Activated CD8-positive, alpha-beta memory T cell treated with anti-CD3 and anti-CD28 coated beads for 24 hours (primary cell): ENCODE results near the gene PADI2.

Source experiments
- DNase-seq: peaks from one replicate; pipeline ENCODE4 v3.0.0-alpha.2; 2020

The PADI2 gene

DNA sequence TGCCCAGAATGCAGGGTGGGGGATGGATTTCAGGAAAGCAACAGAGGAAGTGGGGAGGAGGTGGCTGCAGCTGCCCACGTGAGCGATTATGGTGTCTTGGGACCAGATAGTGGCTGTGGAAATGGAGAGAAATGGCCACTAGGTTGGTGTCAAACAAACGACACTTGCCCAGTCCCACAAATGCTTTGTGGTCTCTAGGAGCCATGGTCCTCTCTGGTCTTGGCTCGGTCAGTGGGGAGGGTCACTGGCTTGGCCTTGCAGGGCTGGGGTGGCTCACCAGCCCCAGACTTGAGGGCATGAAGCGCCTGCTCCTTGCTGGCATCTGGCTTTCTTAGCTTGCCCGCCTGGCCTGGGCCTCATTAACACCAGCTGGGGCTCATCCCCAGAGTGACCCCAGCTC lies 7.2 kb downstream of the PADI2 start:
- DNase-seq: no peak

DNA sequence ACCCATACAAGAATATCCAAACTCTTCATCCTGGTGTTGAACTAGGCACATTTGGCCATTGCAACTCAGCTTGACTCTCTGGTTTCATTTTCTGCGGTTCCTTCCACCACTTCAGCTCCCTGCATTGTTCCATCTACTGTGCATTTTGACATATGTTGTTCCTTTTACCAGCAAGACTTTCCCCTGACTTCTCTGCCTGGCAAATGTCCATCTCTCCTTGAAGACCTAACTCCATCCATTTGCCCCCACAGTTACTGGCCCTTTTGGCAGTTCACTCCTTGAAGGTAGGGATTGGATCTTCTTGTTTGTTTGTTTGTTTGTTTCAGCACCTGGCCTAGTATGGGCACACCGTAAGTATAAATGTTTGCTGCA lies 8.7 kb downstream of the PADI2 start:
- DNase-seq: no peak

DNA sequence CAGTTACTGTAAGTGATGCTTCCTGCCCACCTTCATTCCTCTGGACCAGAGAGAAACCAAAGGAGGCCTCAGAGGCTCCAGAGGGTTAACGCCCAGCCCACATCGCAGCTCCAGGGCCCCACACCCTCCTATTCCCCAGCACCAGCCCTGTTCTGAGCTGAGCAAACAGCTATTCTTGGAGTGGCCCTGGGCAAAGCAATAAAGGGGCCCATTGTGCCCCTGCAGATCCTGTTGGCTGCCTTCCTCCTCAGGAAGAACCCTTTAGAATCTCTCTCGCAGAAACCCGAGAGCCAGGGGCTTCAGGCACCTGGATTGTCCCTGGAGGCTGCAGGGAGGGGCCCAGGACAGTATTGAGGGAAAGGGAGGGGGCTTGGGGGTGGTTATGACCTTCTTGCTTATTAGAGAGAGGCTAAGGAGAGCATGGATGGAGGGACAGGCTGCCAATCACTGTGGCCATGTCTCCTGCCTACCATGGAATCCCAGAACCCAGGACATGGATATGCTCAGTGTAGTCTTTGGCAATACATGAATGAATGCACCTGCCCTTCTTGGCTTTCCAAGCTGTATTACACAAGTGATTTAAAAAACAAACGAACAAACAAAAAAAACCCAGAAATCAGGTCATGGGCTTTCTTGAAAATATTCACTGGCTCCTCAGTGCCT lies 9.2 kb downstream of the PADI2 start:
- no peak for DNase-seq

DNA sequence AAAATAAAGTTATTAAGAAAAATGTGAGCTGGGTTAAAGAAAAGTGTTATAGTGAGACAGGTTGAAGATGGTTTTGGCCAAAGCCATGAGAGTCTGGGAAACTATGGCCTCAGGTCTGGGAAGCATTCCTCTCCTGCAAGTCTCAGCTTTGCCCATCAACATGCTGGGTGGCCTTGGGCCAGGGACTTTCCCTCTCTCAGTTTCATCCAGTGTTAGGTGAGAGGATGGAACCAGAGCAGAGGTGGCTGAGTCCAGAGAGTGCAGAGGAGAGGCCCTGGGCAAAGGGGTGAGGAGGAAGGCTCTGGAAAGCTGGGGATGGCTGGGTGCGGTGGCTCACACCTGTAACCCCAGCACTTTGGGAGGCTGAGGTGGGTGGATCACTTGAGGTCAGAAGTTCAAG lies 10.5 kb downstream of the PADI2 start:
- DNase-seq: no peak

DNA sequence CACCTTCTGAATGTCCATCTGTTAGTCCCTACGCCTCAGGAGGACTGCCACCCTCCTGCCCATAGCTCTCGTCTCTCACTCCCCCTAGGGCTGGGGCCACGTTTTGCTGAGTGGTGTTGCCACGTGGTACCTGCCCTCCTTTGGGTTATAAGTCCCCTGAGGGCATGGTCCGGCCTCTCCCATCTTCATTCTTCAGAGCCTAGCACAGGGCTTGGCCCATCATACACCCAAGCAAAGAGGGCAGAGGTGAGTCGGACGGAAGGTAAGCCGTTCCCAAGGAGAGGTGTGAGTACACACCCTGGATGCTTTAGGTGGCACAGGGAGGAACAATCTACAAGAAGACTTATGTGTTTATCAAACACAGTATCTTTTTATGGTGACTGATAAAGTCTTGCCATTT lies 10.9 kb downstream of the PADI2 start:
- no peak for DNase-seq

DNA sequence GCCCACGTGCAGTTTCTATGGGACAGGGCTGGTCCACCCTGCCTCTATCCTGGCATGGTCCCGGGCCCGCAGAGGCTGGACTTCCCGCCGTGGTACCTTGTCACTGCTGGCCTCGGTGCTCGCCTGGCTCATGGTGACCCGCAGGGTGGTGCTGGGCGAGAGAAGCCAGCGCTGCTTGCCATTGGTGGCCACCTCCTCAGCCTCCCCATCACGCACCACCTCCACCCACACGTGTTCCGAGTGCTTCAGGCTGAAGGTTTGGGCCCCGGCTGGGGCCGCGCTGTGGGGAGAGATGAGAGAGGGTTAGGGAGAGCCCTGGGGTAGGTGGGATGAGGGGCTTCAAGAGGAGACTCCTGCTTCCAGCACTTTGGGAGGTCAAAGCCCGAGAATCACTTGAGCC lies 14.5 kb downstream of the PADI2 start:
- no peak for DNase-seq

DNA sequence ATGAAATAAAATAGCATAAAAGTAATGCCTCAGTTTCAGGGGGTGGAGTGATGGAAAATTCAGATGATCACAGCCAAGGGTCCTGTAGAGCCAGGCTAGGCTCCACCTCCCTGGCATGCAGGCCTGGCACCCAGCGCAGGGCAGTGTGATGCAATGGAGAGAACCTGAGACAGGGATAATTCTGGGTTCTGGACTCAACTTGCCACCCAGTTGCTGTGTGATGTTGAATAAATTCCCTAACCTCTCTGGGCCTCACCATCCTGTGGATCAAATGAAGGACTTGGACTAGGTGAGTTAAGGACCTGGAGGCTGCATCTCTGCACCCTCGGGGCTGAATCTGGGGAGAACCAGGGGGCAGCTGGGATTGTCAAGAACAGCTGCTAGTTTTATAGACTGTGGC lies 17.0 kb downstream of the PADI2 start:
- no peak for DNase-seq

DNA sequence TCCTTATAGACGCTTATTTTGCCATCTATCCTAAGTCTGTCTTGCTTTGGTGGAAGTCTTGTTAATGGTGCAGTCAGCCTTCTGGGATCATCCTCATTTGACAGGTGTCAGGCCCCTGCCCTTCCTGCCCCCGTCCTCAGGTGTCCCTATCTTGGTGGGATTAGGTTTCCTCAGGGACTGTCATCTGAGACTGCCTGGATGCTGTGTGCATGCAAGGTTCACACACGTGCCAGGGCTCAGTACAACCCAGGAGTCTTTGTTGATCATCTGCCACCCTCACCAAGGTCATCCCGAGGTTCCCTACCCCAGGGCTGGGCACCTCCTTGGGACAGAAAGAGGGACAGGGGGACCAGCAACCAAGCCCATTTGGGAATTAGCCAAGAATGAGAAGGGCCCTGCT lies 18.0 kb downstream of the PADI2 start:
- no peak for DNase-seq

DNA sequence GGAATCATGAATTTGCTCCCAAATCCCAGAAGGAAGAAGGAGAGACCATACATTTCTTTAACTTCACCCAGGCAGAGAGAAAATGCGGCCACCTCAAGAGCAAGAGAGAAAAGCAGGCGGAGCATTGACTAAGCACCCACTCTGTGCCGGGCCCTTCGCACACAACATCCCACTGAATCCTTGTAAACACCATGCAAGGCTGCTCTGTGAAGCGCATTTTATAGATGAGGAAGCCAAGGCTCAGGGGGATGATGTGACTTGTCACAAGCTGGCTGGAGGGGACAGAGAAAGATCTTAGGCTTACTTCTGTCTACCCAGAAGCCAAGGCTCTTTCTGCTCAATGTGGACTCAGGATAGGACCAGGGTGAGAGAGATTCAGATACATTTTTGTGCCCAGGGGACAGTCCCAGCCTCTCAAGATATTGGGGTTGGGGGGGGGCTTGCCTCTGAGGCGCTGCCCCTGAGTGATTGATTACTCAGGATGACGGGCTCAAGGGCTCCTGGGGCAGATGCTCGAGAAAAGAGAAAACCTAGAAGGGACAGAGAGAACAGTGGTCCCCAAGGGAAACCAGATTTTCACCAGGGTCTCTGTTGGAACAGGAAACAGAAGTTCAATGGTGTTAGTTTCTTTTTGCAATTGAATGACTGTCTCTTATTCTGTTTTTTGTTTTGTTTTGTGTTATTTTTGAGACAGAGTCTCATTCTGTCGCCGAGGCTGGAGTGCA lies 19.5 kb downstream of the PADI2 start:
- DNase-seq: no peak

DNA sequence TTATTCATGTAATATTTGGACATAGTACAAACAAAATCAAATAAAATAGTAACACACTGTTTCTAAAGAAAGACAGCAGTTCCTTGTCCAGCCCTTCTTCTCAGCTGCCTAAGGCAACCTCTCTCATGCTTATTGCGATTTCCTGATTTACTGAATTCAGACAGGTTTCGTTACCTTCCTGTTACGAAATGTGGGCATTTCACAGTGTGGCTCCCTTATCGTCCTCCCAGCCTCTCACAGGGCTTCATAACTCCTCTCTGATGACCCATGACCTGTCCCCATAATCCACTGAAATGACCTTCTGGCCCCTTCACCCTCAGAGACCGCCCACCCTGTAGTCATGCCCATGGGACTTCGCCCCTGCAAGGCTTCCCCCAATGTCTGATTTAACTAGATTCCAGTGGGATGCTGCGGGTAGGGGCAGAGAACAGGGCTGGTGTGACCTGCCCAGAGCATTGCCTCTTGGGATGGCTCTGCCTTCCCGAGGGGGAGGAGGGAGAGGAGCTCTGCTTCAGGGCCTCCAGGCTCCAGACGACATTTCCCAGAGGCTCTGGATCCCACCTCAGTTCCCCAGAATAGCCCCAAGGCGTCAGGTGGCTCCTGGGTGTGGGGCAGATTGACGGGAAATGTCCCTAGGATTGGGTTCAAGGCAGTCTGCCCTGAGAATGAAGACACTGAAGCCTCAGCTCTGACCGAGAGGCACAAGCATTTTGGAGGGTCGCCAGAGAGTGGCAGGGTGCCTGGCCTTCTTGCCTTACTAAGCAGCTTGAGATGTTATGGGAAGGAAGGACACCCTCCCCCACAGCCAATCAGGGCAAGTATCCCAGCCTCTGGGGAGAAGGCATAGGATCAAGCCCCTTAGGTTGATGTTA lies 20.6 kb downstream of the PADI2 start:
- DNase-seq: no peak

DNA sequence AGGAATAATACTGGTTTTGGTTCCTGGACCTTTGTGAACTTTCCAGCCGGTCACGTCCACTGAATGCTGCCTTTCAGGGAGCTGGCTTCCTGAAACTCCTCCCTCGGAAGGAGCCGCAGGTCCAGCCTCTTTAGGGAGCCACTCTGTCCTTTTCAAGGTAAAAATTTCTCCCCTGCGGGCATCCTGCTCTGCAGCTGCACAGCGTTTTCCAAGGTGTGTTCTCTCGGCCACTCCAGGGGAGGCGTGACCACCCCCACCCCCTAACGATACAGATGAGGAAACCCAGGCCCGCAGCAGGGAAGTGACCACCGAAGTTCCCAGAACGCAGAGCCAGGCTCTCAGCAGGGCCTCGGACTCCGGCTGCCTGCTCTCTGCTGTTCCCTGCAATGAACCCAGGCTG lies 21.5 kb downstream of the PADI2 start:
- DNase-seq: no peak

DNA sequence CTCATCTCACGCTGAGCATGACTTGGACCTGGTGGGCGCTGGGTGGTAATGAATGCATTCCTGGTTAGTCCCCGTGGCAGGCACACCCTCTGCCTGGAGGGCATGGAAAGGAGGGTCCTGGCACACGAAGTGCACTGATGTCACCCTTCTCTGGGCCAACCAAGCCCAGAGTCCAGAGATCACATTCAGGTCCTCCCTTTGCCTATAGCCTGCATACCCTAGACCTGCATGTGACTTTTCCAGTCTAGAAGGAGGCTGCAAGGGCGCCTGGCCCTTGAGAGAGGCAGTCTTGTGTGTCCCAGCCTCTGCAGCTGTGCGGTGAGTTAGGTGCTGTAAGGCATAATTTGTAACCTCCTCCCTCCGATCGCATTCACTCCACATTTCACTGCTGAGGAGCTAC lies 22.1 kb downstream of the PADI2 start:
- DNase-seq: no peak

DNA sequence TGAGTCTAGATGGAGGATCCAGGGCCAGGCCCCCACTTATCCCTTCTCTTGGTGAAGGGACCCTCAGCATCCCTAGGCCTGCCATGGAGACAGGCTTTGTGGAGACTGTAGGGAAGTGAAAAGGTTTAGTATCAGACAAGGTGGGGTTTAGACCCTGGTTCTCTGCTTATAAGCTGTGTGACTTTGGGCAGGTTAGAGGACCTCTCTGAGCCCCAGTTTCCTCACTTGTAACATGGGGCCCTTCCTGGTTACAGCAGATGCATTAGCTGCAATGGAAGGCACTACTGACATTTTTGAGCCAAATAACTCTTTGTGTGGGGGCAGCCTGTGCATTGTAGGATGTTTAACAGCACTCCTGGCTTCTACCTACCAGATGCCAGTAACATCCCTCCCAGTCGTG lies 22.7 kb downstream of the PADI2 start:
- no peak for DNase-seq

DNA sequence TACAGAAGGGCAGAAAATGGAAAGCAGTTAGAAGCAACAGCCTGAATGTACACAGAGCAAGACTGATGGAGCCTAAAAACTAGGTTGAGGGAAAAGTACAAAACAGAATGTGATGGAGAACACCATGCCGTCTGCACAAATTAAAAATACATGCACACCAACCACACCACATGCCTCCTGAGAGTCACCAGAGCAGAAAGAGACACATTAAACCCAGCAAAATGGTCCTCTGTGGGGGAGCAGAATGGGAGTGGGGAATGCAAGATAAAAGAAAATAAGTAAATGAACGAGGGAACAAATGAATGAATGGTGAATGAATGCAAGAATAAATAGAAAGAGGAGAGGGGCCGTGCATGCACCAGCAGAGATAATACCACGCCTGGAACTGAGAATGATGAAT lies 24.1 kb downstream of the PADI2 start:
- DNase-seq: no peak

DNA sequence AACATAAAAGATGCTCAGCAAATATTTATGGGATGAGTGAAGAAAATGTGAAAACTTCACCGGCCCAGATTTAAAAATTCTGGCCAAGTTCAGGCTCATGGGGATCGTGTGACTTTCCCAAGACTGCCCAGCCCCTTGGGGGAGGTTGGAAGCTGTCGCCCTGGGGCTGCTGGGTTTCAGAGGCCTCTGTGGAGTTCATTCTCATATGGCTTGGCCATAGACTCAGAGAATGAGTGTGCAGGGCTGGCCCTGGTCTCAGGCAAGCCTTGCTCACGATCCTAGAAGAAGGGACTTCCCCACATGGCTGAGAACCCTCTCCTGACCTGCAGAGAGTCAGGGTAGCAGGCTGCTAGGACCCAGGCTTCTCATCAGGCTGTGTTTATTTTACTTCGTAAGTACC lies 24.6 kb downstream of the PADI2 start:
- DNase-seq: no peak

DNA sequence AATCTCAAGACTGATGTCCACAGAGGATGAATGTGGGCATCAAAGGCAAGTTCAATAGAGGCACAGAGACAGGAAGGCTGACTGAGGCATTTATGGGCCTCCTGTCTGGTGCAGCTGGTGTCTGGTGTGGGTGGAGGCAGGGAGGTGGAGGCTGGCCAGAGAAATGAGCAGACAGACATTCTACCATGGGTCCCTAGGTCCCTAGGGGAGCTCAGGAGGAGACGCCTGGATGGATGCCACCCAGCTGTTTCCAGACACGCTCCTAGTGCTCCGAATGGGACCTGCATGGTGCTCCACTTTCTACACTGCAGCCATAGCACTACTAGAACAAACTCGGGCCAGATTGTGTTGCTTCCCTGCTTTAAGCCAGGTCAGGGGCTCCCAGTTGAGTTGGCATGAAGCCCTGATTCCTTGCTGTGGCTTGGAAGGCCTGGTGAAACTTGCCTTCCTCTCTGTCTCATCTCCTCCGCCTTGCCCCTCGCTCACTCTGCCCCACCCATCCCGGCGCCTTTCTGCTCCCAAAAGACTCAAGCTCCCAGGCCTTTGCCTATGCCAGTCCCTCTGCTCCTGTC lies 25.3 kb downstream of the PADI2 start:
- no peak for DNase-seq

DNA sequence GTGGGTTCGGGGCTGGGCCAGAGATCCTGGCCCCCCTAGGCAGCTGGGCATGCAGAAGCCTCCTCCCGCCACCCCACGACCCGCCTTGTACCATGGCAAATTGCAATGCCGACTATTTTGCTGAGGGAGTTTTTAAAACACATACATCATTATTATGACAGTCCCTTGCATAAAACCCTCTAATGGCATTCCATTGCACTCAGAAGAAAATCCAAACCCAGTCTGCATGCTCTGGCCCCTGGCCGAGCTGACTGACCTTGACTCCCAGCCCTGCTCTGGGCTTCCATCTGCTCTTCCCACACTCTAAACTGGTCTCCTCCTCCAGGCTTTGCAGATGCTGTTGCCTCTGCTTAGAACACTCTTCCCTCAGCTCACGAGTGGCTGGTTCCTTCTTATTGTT lies 28.0 kb downstream of the PADI2 start:
- no peak for DNase-seq

DNA sequence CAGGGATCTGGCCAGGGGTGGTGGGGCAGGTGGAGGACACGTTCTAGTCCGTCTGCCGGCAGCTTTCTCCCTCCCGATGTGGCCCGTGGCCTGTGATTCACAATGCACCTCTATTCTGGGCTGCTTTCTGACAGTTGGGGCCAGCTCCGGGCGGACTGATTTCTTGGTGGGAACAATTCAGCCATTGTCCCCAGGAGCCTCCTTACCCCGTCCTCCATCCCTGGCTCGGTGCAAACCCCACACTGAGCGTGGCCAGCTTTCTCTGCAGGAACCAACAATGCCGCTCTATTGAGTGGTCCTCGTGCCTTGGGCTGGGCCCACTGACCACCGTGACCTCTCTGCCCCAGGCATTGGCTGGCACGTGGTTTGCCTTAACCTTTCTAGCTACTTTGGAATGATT lies 29.7 kb downstream of the PADI2 start:
- no peak for DNase-seq

DNA sequence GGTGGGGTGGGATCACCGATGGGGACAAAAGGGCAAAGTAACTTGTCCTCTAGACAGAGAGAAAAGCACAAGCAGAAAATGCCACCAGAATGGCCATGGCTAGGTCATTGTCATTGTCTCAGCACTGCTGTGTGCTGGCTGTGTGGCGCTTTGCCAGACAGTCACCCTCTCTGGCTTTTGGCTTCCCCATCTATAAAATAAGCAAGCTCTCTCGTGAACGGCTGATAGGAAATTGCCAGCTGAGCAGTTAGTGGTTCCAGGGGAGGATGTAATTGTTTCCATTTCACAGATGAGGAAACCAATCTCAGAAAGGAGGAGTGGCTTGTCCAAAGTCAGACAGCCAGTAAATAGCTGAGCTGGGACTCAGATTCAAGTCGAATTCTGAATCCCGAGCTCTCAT lies 32.5 kb downstream of the PADI2 start:
- DNase-seq: no peak

DNA sequence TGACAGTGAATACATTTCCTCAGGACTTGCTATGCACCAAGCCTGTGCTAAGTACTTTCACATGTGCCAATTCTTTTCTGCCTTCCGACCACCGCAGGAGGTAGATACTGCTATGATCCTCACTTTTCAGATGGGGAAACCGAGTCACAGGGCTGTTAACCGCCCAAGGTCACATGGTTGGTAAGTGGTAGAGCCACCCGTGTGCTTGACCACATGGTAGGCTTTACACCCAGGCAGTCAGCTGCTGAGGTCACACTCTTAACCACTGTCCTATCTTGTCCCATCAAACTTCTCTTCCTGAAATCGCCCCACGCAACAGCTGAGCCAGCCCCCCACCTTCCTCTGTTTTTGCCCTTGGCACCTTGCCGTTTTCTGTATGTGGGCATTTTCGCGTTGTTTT lies 34.5 kb downstream of the PADI2 start:
- no peak for DNase-seq

DNA sequence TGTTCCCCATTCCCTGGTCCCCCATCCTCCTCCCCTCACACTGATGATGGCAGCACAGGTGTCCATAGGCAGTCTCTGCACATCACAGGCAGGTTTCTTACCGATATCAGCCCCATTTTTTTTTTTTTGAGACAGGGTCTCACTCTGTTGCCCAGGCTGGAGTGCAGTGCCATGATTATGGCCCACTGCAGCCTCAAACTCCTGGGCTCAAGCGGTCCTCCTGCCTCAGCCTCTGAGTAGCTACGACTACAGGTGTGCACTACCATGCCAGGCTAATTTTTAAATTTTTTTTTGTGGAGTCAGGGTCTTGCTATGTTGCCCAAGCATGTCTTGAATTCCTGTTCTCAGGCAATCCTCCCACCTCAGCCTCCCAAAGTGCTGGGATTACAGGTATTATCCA lies 36.5 kb downstream of the PADI2 start:
- DNase-seq: no peak

DNA sequence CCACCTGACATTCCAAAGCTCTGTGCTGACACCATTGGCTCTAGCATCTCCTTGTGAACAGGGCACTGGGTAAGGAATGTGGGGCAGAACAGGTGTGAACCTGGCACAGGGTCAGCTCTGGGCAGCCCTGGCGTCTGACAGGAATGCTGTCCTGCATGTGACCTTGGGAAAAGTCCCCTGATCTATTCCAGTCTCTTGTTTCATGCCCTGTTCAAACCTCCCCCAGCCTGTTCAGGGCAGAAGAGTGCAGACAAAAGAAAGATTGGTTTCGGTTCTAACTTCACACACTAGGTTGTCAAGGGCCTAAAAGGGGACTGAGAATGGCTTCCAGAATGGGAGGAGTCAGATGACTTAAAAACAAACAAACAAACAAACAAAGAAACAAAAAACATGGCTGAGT lies 37.8 kb downstream of the PADI2 start:
- DNase-seq: no peak

DNA sequence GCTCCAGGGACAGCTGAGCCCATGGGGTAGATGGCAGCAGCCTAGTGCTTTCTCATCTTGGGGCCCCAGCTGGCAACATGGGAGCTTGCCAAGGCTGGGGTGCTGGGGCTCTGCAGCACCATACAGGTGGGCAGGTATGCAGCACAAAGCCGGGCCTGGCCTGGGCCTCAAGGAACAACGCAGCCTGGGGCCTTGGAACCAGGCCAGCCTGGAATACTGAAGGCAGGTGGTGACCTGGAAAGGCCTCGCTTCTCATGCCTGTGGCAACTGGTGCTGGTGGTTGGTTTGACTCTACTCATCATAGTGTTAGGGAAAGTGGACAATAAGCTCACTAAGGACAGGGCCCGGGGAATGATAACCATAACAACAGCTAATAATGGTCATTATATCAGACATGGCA lies 38.4 kb downstream of the PADI2 start:
- no peak for DNase-seq
